NCI-H774 (cell line): ENCODE data around the gene SIDT2.
A peak's percentile ranks its signal among the peaks of the same experiment; 100 is the strongest.

ENCODE experiments used
- DNase-seq: peaks from one replicate; lab custom pipeline; 2025; lab: John Stamatoyannopoulos, UW

The SIDT2 gene

GRCh38 chr11:117222991-117223740 lies 44.6 kb downstream of the SIDT2 start:
- no peak for DNase-seq

- no peak for DNase-seq
Measured at GRCh38 chr11:117223741-117224689, 45.5 kb downstream of the SIDT2 start.

- no peak for DNase-seq
Measured at GRCh38 chr11:117225553-117226170, 47.1 kb downstream of the SIDT2 start.

GRCh38 chr11:117226388-117227385 lies 48.1 kb downstream of the SIDT2 start:
- DNase-seq: peak; percentile 81

GRCh38 chr11:117228091-117228490 lies 49.5 kb downstream of the SIDT2 start:
- DNase-seq: no peak

- DNase-seq: no peak
Measured at GRCh38 chr11:117229411-117229810, 50.9 kb downstream of the SIDT2 start.

- DNase-seq: no peak
Measured at GRCh38 chr11:117229931-117230285, 51.4 kb downstream of the SIDT2 start.

GRCh38 chr11:117230286-117230961 lies 51.9 kb downstream of the SIDT2 start:
- no peak for DNase-seq

- DNase-seq: no peak
Measured at GRCh38 chr11:117230999-117231841, 52.7 kb downstream of the SIDT2 start.

- no peak for DNase-seq
Measured at GRCh38 chr11:117231842-117232091, 53.2 kb downstream of the SIDT2 start, which contains the start of gene PCSK7. Gene PCSK7, minus strand, starts transcription at chr11:117232073. Its CDS starts 2,229 bp downstream, at chr11:117229844.

- DNase-seq: peak; percentile 88
Measured at GRCh38 chr11:117232092-117232878, 53.7 kb downstream of the SIDT2 start, which contains the start of gene RNF214. Gene RNF214, plus strand, starts transcription at chr11:117232671. Its CDS starts 1,602 bp downstream, at chr11:117234273.

GRCh38 chr11:117232911-117233409 lies 54.4 kb downstream of the SIDT2 start:
- DNase-seq: no peak

GRCh38 chr11:117238221-117238620 lies 59.7 kb downstream of the SIDT2 start:
- DNase-seq: no peak

- no peak for DNase-seq
Measured at GRCh38 chr11:117239295-117239694, 60.8 kb downstream of the SIDT2 start.
